NCI-H187 treated with DMSO at 0.1 percent for 48 hours (cell line): ENCODE results near the gene SNW1.
"Not testable (repeated sequence)": the region's sequence is repeated elsewhere in the genome, so short reads cannot be mapped to it uniquely, and the experiment has no call there.

Experiments used
- DNase-seq: peaks from one replicate; lab custom pipeline; 2025; lab: John Stamatoyannopoulos, UW

The SNW1 gene

DNA sequence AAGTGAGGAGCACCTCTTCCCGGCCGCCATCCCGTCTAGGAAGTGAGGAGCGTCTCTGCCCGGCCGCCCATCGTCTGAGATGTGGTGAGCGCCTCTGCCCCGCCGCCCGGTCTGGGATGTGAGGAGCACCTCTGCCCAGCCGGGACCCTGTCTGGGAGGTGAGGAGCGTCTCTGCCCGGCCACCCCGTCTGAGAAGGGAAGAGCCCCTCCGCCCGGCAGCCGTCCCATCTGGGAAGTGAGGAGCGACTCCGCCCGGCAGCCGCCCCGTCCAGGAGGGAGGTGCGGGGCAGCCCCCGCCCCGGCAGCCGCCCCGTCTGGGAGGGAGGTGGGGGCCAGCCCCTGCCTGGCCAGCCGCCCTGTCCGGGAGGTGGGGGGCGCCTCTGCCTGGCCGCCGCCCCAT is 13.5 kb downstream of the SNW1 start:
- DNase-seq, result not testable (repeated sequence)

DNA sequence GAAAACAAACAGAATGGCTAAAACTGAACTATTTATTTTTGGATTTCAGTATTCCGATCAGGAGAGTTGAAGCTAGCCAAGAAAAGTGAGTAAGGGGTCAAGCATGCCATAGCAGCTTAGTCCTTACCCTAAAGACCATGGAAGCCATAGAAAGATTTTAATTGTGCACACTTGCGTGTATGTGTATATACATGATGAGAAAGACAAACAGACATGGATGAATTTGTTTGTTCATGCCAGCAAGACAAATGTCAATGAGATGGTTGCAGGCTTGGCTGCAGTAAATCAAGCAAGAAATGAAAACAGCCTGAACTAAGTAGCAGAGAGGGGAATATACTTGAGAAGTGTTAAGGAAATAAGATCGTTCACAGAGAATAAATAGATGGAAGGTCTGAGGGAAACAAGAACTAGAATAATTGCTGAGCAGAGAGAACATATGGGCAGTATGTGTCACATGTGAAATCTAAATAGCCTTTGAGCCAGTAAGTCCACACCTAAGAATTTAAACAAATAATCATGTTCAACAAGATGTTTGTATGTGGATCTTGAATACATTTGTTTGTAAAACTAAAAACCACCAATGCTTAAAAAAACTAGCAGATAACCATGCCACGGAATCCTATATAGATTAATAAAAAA is 14.8 kb downstream of the SNW1 start:
- peak; percentile 46 for DNase-seq

DNA sequence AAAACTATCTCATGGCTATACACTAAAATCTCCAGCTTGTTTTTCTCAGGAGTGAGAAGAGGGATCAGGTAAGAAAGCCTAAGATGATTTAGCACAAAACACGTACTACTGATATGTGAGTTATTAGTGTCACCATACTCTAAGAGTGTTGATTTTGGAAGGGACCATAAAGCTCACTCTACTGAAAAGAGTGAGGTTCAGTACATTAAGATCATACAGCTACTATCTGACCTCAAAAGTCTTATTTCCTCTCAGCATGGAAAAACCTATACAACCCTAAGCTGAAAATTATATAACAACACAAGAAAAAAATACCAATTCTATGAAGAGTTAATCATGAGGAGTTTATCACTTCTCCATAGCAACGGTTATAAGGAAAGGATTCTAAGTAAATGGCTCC is 19.5 kb downstream of the SNW1 start:
- no peak for DNase-seq

DNA sequence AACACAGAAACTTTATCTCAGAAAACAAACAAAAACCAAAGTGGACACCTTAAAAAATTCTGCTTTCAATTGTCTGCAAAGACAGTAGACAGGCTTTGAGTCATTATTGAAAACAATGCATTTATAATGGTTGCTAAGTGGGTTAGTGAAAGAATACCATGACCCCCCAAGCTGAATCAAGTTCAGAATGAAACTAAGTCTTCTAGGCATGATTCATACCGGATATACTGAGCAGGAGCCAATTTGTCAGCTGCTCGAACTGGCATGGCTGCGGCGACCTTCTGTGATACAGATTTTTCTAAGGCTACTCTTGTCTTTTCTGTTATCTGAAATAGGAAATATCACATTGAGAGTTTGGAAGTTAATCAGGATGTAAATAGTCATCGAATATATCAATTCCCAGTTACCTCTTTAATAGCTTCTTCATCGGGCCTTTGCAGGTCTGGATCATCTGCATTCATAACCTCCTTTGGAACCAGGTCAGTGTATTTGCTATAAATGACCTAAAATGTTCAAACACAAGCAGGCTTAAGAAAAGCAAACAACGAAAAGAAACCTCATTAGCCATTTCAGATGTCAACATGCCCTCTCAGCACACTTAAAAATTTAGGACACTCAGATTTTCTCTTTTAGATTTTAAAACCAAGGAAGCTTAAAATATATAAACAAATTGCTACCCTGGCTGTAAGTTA is 22.3 kb downstream of the SNW1 start:
- DNase-seq, result no peak

GRCh38 chr14:77730976-77731497 is 29.9 kb downstream of the SNW1 start:
- DNase-seq, result no peak

DNA sequence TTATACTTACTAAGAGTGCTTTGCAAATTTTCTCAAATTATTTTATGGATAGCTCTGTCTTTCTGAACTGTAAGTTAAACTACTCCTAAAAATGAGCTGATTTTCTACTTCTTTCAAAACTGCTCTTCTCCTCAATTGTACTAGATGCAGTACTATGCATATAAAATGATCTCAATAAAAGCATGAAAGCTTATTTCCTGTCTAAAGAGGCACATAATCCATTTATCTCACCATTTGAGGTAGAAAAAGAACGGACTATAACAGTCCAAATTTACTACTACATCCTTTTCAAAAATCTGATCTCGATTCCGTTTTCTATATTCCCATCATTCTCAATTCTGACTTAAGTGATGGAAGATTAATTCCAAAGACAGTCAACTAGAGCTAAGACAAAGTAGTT is 38.7 kb downstream of the SNW1 start:
- DNase-seq, result no peak

GRCh38 chr14:77721437-77721836 is 39.5 kb downstream of the SNW1 start:
- no peak for DNase-seq

- no peak for DNase-seq
These were observed 43.2 kb downstream of the SNW1 start for GRCh38 chr14:77717608-77718305.

DNA sequence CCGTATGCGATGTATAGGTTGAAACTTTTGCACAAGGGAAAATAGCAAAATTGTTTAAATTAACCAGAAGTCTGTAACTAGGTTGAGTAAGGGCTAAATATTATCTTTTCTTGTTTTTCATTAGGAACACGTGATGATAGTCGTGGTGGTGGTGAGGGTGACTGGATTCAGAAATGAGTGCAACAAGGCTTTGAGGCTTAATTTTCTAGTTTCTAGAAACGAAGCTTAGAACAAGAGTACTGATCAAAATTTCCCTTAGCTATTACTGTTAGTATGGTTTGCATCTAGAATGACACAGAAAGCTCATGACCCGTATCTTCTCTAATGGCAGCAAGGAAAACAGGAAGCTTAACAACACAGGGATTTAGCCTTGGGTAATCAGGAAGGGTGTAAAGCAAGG is 46.0 kb downstream of the SNW1 start:
- no peak for DNase-seq

- DNase-seq, result no peak
These were observed 50.6 kb downstream of the SNW1 start for GRCh38 chr14:77710364-77710763.

DNA sequence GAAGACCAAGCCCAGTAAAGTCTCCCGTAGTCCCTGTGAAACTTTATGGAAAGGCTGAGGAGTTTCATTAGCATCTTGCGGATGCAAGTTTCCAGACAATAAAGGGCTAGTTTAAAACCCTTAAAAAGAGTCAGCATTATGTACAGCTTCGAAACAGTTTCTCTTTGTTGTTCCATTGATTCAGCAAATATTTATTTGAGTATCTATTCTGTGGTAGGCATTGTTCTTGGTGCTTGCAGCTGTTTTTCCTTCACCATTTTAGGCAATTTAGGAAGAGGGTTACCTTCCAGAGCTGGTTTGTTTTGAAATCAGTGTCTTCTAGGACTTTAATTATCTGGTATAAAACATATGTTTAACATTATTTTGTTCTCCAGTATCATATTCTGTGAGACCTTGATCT is 51.5 kb downstream of the SNW1 start:
- DNase-seq, result no peak

DNA sequence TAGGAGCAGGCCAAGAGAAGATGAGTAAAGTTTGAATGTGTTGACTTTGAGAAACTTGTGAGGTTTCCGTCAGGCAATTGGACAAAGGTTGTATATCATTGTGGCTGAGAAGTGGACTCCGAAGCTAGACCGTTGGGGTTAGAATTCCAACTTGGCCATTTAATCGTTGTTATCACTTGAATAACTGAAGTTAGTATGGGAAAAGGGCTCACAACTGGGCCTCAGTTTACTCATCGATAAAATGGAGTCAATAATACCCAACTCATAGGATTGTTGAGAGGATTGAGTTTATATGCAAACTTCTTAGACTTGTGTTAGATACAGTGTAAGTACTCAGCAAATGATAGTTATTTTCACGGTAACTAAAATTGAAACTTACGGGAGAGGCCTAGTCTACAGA is 52.2 kb downstream of the SNW1 start:
- DNase-seq, result no peak

GRCh38 chr14:77707724-77708408 is 53.1 kb downstream of the SNW1 start, which contains the start of the genes ALKBH1 and SLIRP:
Gene ALKBH1, minus strand, starts transcription at chr14:77708023. Its CDS starts 19 bp downstream, at chr14:77708004.
Gene SLIRP, plus strand, starts transcription at chr14:77708103. Its CDS starts 9 bp downstream, at chr14:77708112.
- DNase-seq, result peak; percentile 82

GRCh38 chr14:77707355-77707723 is 53.6 kb downstream of the SNW1 start:
- DNase-seq, result no peak

GRCh38 chr14:77691259-77691658 is 69.7 kb downstream of the SNW1 start:
- DNase-seq, result no peak

- DNase-seq, result no peak
These were observed 78.8 kb downstream of the SNW1 start for GRCh38 chr14:77682158-77682553.

- DNase-seq, result peak; percentile 31
These were observed 79.5 kb downstream of the SNW1 start for GRCh38 chr14:77681196-77682157.

- no peak for DNase-seq
These were observed 86.0 kb downstream of the SNW1 start for GRCh38 chr14:77674931-77675330.

- no peak for DNase-seq
These were observed 87.8 kb downstream of the SNW1 start for GRCh38 chr14:77673193-77673592.
